AG10803 (cell line): ENCODE measurements around the gene IFNE.

ENCODE experiments used
- DNase-seq: peaks from one replicate; pipeline ENCODE4 v3.0.0; 2010; ENCODE audit warnings: low read depth
- H3K4me3 ChIP-seq: 2 replicates; pipeline ENCODE4 v1.5.1; 2011; ENCODE audit warnings: mild to moderate bottlenecking, low read length, control low read depth
- CTCF ChIP-seq: conservative IDR thresholded peaks from 2 replicates; pipeline ENCODE4 v1.5.1; 2011; ENCODE audit warnings: mild to moderate bottlenecking, low read length, control low read depth, inconsistent platforms

The IFNE gene

DNA sequence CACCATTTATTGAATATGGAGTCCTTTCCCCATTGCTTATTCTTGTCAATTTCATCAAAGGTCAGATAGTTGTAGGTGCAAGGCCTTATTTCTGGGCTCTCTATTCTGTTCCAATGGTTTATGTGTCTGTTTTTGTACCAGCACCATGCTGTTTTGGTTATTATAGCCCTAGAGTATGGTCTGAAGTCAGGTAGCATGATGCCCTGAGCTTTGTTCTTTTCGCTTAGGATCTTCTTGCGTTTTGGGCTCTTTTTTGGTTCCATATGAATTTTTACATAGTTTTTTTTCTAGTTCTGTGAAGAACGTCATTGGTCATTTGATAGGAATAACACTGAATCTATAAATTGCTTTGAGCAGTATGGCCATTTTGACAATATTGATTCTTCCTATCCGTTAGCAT, 40.2 kb upstream of the IFNE start:
- TF ChIP-seq CTCF: no peak
- H3K4me3 ChIP-seq: no peak overlapping the region
- no peak for DNase-seq

DNA sequence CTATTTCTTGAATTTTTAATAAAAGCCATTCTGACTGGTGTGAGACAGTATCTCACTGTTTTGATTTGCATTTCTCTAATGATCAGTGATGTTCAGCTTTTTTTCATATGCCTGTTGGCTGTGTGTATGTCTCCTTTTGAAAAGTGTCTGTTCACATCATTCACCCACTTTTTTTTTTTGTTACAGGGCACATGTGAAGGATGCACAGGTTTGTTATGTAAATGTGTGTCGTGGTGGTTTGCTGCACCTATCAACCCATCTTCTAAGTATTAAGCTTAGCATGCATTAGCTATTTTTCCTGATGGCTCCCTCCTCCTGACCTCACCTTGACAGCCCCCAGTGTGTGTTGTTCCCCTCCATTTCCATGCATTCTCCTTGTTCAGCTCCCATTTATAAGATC, 39.3 kb upstream of the IFNE start:
- no peak for TF ChIP-seq CTCF
- no peak overlapping the region for H3K4me3 ChIP-seq
- no peak for DNase-seq

- TF ChIP-seq CTCF: no peak
- DNase-seq: no peak
- no peak overlapping the region for H3K4me3 ChIP-seq
These were observed 38.6 kb upstream of the IFNE start for GRCh38 chr9:21520501-21521228.

DNA sequence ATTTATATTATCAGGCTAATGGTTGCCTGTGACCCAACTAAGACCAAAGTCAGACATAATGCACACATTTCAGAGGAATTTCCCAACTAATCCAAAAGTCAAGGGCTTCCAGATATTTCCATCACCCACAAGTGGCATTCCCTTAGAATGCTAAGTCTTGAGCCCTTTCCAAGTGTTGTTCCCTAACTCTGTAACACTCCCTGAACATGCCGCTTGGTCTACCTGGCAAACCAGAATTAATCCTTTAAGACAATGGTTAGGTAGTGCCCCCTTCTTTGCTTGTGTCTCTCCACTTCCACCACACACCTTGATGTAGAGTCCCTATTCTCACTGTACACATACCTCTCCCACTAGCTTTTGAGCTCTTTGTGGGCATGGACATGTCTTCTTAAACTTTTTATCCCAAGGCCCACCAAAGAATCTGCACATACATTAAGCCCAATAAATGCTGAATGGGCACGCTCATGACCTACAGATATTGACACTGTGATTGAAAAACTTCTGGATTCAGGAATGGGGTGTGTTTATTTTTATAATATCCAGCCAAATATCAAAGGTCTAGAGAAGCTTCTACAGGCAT, 37.8 kb upstream of the IFNE start:
- no peak for TF ChIP-seq CTCF
- no peak for DNase-seq
- no peak overlapping the region for H3K4me3 ChIP-seq

DNA sequence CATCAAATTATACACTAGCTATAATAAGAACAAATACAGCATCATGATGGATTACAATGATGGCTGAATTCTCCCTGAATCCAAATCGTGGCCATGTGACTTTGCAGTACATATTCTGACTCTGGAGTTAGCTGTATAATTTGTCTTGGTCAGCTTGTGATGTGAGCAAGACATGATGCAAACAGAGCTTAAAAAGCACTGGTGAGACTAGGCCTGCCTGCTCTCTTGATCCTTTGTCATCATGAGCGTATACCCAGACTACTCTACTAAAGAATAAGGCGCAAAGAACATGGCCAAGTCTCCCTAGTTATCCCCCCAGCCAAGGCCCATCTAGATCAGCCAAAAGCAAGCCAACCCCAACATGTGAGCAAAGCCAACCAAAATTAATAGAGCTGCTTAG, 34.7 kb upstream of the IFNE start:
- no peak for TF ChIP-seq CTCF
- no peak for DNase-seq
- H3K4me3 ChIP-seq: no peak overlapping the region

DNA sequence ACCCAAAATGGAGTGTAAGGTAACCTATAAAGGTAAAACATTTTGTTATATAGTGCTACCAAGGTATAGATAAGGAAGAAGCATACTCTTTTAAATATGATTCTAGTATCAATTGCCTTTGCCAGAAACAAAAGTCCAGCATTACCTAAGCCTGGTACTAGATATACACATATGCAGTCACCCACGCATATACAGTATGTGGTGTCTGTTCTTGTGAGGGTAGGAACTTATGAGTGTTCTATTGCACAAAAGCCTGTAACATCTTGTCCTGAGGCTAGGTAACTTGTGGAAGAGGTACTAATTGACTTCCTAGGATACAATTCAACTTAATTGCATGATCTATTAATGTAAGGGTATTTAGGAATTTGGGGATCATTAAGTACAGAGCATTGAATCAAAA, 31.3 kb upstream of the IFNE start:
- no peak for TF ChIP-seq CTCF
- no peak overlapping the region for H3K4me3 ChIP-seq
- DNase-seq: no peak

- no peak overlapping the region for H3K4me3 ChIP-seq
- no peak for TF ChIP-seq CTCF
- DNase-seq: no peak
These were observed 28.7 kb upstream of the IFNE start for GRCh38 chr9:21510806-21511205.
